GM18909 (cell line): ENCODE results near the gene KLF13.
A peak's percentile ranks its signal among the peaks of the same experiment; 100 is the strongest.

ENCODE experiments used
- ATAC-seq: cut with Tn5 transposase; IDR thresholded peaks from one replicate; pipeline ENCODE4 v1.9.1; 2021; ENCODE audit warnings: mild to moderate bottlenecking; ENCODE audit not compliant: unreplicated experiment, poor library complexity

Gene KLF13

GRCh38 chr15:31326156-31326874 is at the start of gene KLF13:
Gene KLF13, plus strand, starts transcription at chr15:31326835. Its CDS starts 378 bp downstream, at chr15:31327213.
- peak; percentile 63 for ATAC-seq

GRCh38 chr15:31277335-31278060 is 49.1 kb upstream of the KLF13 start:
- no peak for ATAC-seq

GRCh38 chr15:31278061-31278445 is 48.6 kb upstream of the KLF13 start:
- ATAC-seq, result no peak

- ATAC-seq, result no peak
Observed at GRCh38 chr15:31278544-31279220, 48.0 kb upstream of the KLF13 start.

GRCh38 chr15:31279221-31280045 is 47.2 kb upstream of the KLF13 start:
- no peak for ATAC-seq

- no peak for ATAC-seq
Observed at GRCh38 chr15:31280046-31280830, 46.4 kb upstream of the KLF13 start.

- ATAC-seq, result no peak
Observed at GRCh38 chr15:31280831-31281216, 45.8 kb upstream of the KLF13 start.

GRCh38 chr15:31283043-31283442 is 43.6 kb upstream of the KLF13 start:
- ATAC-seq, result no peak

GRCh38 chr15:31285772-31286261 is 40.8 kb upstream of the KLF13 start:
- ATAC-seq, result peak; percentile 58

- no peak for ATAC-seq
Observed at GRCh38 chr15:31291048-31291578, 35.5 kb upstream of the KLF13 start.

- no peak for ATAC-seq
Observed at GRCh38 chr15:31292391-31293015, 34.1 kb upstream of the KLF13 start.

- no peak for ATAC-seq
Observed at GRCh38 chr15:31293655-31294054, 33.0 kb upstream of the KLF13 start.

- ATAC-seq, result no peak
Observed at GRCh38 chr15:31294067-31294466, 32.6 kb upstream of the KLF13 start.

GRCh38 chr15:31295658-31296057 is 31.0 kb upstream of the KLF13 start:
- no peak for ATAC-seq

GRCh38 chr15:31296219-31296645 is 30.4 kb upstream of the KLF13 start:
- ATAC-seq, result no peak

- no peak for ATAC-seq
Observed at GRCh38 chr15:31296646-31297574, 29.7 kb upstream of the KLF13 start.

- no peak for ATAC-seq
Observed at GRCh38 chr15:31297575-31298456, 28.8 kb upstream of the KLF13 start.
